H9 (cell line): ENCODE results near the gene LRRC70. TPM values are rescaled to one million over a fixed set of nuclear protein-coding genes. Genes with fewer than 3 reads are reported as not detected.

ENCODE experiments used
- DNase-seq: peaks from one replicate; pipeline ENCODE4 v3.0.0-alpha.2; 2017
- H2AFZ ChIP-seq: one replicate; pipeline ENCODE4 v1.6.1; 2013; ENCODE audit warnings: mild to moderate bottlenecking, low read length, control low read depth, moderate library complexity
- H2AK5ac ChIP-seq: 2 replicates; pipeline ENCODE4 v1.6.1; 2013; ENCODE audit warnings: low read length, control low read depth, mixed read lengths; ENCODE audit not compliant: insufficient read length
- H2BK120ac ChIP-seq: one replicate; pipeline ENCODE4 v1.6.1; 2013; ENCODE audit warnings: low read depth, mild to moderate bottlenecking, low read length, control low read depth, inconsistent platforms; ENCODE audit not compliant: poor library complexity, severe bottlenecking
- H2BK12ac ChIP-seq: 2 replicates; pipeline ENCODE4 v1.6.1; 2013; ENCODE audit warnings: low read length, control low read depth, mixed read lengths, low read depth; ENCODE audit not compliant: insufficient read length
- H2BK15ac ChIP-seq: 2 replicates; pipeline ENCODE4 v1.6.1; 2013; ENCODE audit warnings: low read depth, low read length, control low read depth
- H2BK20ac ChIP-seq: one replicate; pipeline ENCODE4 v1.6.1; 2013; ENCODE audit warnings: low read depth, mild to moderate bottlenecking, low read length, control low read depth, inconsistent platforms; ENCODE audit not compliant: poor library complexity, severe bottlenecking
- H2BK5ac ChIP-seq: 2 replicates; pipeline ENCODE4 v1.6.1; 2013; ENCODE audit warnings: low read length, control low read depth, mixed read lengths; ENCODE audit not compliant: insufficient read length
- H3K14ac ChIP-seq: 2 replicates; pipeline ENCODE4 v1.6.1; 2013; ENCODE audit warnings: low read length, control low read depth; ENCODE audit not compliant: insufficient read depth
- H3K18ac ChIP-seq: 2 replicates; pipeline ENCODE4 v1.6.1; 2013; ENCODE audit warnings: low read depth, mild to moderate bottlenecking, mixed read lengths, low read length, control low read depth; ENCODE audit not compliant: insufficient read length
- H3K23ac ChIP-seq: 2 replicates; pipeline ENCODE4 v1.6.1; 2013; ENCODE audit warnings: low read length, control low read depth, mixed read lengths, low read depth; ENCODE audit not compliant: insufficient read length
- H3K23me2 ChIP-seq: 2 replicates; pipeline ENCODE4 v1.6.1; 2013; ENCODE audit warnings: low read depth, mild to moderate bottlenecking, mixed read lengths, low read length, control low read depth; ENCODE audit not compliant: insufficient read length, poor library complexity, severe bottlenecking
- H3K27ac ChIP-seq: 2 replicates; pipeline ENCODE4 v1.5.1; 2013; ENCODE audit warnings: low read length, control low read depth, mixed read lengths, low read depth; ENCODE audit not compliant: insufficient read length
- H3K27me3 ChIP-seq: 2 replicates; pipeline ENCODE4 v1.6.1; 2013; ENCODE audit warnings: low read length, control low read depth, inconsistent platforms; ENCODE audit not compliant: insufficient read depth
- H3K4ac ChIP-seq: 2 replicates; pipeline ENCODE4 v1.6.1; 2013; ENCODE audit warnings: low read depth, mild to moderate bottlenecking, control low read depth, inconsistent platforms, low read length, moderate library complexity
- H3K4me1 ChIP-seq: 2 replicates; pipeline ENCODE4 v1.6.1; 2013; ENCODE audit warnings: low read length, control low read depth, inconsistent platforms; ENCODE audit not compliant: insufficient read depth
- H3K4me2 ChIP-seq: 2 replicates; pipeline ENCODE4 v1.6.1; 2013; ENCODE audit warnings: low read length, control low read depth, mixed read lengths; ENCODE audit not compliant: insufficient read length, insufficient read depth
- H3K56ac ChIP-seq: 2 replicates; pipeline ENCODE4 v1.6.1; 2013; ENCODE audit warnings: low read depth, mild to moderate bottlenecking, mixed read lengths, low read length, control low read depth; ENCODE audit not compliant: insufficient read length
- H3K79me1 ChIP-seq: 2 replicates; pipeline ENCODE4 v1.6.1; 2013; ENCODE audit warnings: low read depth, mild to moderate bottlenecking, moderate library complexity, low read length, control low read depth, inconsistent platforms; ENCODE audit not compliant: insufficient read depth, poor library complexity, severe bottlenecking
- H3K79me2 ChIP-seq: 2 replicates; pipeline ENCODE4 v1.6.1; 2013; ENCODE audit warnings: low read length, control low read depth, inconsistent platforms; ENCODE audit not compliant: insufficient read depth
- H3K9ac ChIP-seq: 2 replicates; pipeline ENCODE4 v1.6.1; 2013; ENCODE audit warnings: low read length, control low read depth, mixed read lengths; ENCODE audit not compliant: insufficient read length; ENCODE audit errors: extremely low read depth
- H3K9me3 ChIP-seq: one replicate; pipeline ENCODE4 v1.6.1; 2013; ENCODE audit warnings: low read depth, low read length, inconsistent platforms; ENCODE audit not compliant: control insufficient read depth
- H3T11ph ChIP-seq: one replicate; pipeline ENCODE4 v1.6.1; 2013; ENCODE audit warnings: mild to moderate bottlenecking, low read length, control low read depth, inconsistent platforms
- H4K20me1 ChIP-seq: one replicate; pipeline ENCODE4 v1.6.1; 2013; ENCODE audit not compliant: control insufficient read depth, insufficient read length, insufficient read depth
- H4K5ac ChIP-seq: 2 replicates; pipeline ENCODE4 v1.6.1; 2013; ENCODE audit warnings: low read depth, mild to moderate bottlenecking, mixed read lengths, low read length, control low read depth; ENCODE audit not compliant: insufficient read length
- H4K8ac ChIP-seq: replicated peaks from 2 replicates; pipeline ENCODE4 v1.6.1; 2013; ENCODE audit warnings: low read length, control low read depth, mixed read lengths, low read depth; ENCODE audit not compliant: insufficient read length
- H4K91ac ChIP-seq: 2 replicates; pipeline ENCODE4 v1.6.1; 2013; ENCODE audit warnings: low read depth, mild to moderate bottlenecking, moderate library complexity, mixed read lengths, low read length, control low read depth; ENCODE audit not compliant: insufficient read length
- H3K27ac Mint-ChIP-seq, 3 experiments: 2 replicates in 2 of 3; 3 replicates in 1 of 3; pipeline ENCODE4 v1.8.0; 2020 to 2021; ENCODE audit warnings: mixed read lengths in 3 of 3, mild to moderate bottlenecking in 1 of 3, moderate library complexity in 1 of 3
- H3K27me3 Mint-ChIP-seq: 2 replicates; pipeline ENCODE4 v1.8.0; 2021; ENCODE audit warnings: low read depth, mild to moderate bottlenecking, moderate library complexity, mixed read lengths
- H3K36me3 Mint-ChIP-seq, 3 experiments: 2 replicates in 2 of 3; 3 replicates in 1 of 3; pipeline ENCODE4 v1.8.0; 2020 to 2021; ENCODE audit warnings: low read depth in 3 of 3, mixed read lengths in 3 of 3; ENCODE audit not compliant: insufficient read depth in 1 of 3
- H3K4me1 Mint-ChIP-seq, 2 experiments: 2 replicates each; pipeline ENCODE4 v1.8.0; 2020; ENCODE audit warnings: mixed read lengths in 2 of 2
- H3K4me3 Mint-ChIP-seq, 2 experiments: 2 replicates in 1 of 2; 3 replicates in 1 of 2; pipeline ENCODE4 v1.8.0; 2020 to 2021; ENCODE audit warnings: mild to moderate bottlenecking in 2 of 2, mixed read lengths in 2 of 2, moderate library complexity in 1 of 2
- H3K9me3 Mint-ChIP-seq, 2 experiments: 2 replicates in 1 of 2; 3 replicates in 1 of 2; pipeline ENCODE4 v1.8.0; 2020; ENCODE audit warnings: mild to moderate bottlenecking in 2 of 2, mixed read lengths in 2 of 2, moderate library complexity in 1 of 2
- WGBS: extraction: QIAGEN DNeasy Blood & Tissue Kit; methylation state at CpG from one replicate; pipeline ENCODE4 v1.1.7; 2013; ENCODE audit warnings: missing lambda C conversion rate, low lambda C conversion rate, mixed read lengths; ENCODE audit not compliant: insufficient read length; ENCODE audit errors: extremely low coverage; 5-methylcytosine and 5-hydroxymethylcytosine counted together
- total RNA-seq: library from RNA; stranded (reverse); gene quantifications from 2 replicates; pipeline ENCODE4 v1.2.1, GENCODE V29; 2021
- TF ChIP-seq, protein P1 (sequence below): fragments of 200-600 bp; sonication (generic); conservative IDR thresholded peaks from 3 replicates; pipeline ENCODE4 v1.8.0; 2021; ENCODE audit warnings: antibody characterized with exemption, mild to moderate bottlenecking

LRRC70 gene
- total RNA-seq, 1 experiment from 2014 or later, result 1.1 TPM

DNA sequence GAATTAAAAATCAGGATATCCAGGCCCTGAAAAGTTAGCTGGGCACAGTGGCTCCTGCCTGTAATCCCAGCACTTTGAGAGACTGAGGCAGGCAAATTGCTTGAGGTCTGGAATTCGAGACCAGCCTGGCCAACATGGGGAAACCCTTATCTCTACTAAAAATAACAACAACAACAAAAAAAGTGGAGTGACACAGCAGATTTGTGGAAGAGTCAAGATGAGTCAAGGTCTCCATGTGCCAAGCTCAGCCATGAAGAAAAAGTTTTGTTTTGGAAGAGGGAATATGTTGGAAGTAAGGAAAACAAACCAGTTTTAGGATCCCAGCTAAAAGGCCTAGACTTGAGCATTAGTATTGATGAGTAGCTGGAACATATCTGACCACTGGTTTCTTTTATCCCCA, 14.7 kb downstream of the LRRC70 start:
- no peak overlapping the region for H3K4me3 Mint-ChIP-seq
- no peak overlapping the region for H3K23ac ChIP-seq

More for the DNA sequence above, 14.7 kb downstream of the LRRC70 start:
- Mint-ChIP-seq H3K27me3 (no peaks in the 10 kb centered on the region), H3K36me3 (peaks cover 6 to 27% (median 14%) of the 10 kb centered on the region in 3 experiments), H3K27ac (peak overlapping the region in 2 of 3 experiments; percentile 65 to 86; a peak in 2 of 7 replicates), H3K9me3 (no peaks in the 10 kb centered on the region), H3K4me1 (peaks cover 17 to 21% of the 10 kb centered on the region in 2 experiments)
- no peak overlapping the region for H2BK15ac ChIP-seq
- no peaks in the 10 kb centered on the region for H4K20me1 ChIP-seq
- peaks cover 8% of the 10 kb centered on the region; the same call in 1 of the 2 replicates for H3K4me1 ChIP-seq
- no peaks in the 10 kb centered on the region for H3K79me2 ChIP-seq
- TF ChIP-seq, protein P1, sequence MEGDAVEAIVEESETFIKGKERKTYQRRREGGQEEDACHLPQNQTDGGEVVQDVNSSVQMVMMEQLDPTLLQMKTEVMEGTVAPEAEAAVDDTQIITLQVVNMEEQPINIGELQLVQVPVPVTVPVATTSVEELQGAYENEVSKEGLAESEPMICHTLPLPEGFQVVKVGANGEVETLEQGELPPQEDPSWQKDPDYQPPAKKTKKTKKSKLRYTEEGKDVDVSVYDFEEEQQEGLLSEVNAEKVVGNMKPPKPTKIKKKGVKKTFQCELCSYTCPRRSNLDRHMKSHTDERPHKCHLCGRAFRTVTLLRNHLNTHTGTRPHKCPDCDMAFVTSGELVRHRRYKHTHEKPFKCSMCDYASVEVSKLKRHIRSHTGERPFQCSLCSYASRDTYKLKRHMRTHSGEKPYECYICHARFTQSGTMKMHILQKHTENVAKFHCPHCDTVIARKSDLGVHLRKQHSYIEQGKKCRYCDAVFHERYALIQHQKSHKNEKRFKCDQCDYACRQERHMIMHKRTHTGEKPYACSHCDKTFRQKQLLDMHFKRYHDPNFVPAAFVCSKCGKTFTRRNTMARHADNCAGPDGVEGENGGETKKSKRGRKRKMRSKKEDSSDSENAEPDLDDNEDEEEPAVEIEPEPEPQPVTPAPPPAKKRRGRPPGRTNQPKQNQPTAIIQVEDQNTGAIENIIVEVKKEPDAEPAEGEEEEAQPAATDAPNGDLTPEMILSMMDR, result no peak
- no peak overlapping the region for H3K14ac ChIP-seq
- no peak overlapping the region for H3K9ac ChIP-seq
- H3K4me2 ChIP-seq, result no peak overlapping the region
- no peak overlapping the region for H3K27ac ChIP-seq
- H3K9me3 ChIP-seq, result no peaks in the 10 kb centered on the region
- H2BK120ac ChIP-seq, result no peak overlapping the region
- no peak overlapping the region for H2AFZ ChIP-seq
- no peak overlapping the region for H2BK5ac ChIP-seq
- no peak overlapping the region for H4K5ac ChIP-seq
- no CpG with 5 or more reads among the region's 1 CpG for WGBS
- H3T11ph ChIP-seq, result no peak overlapping the region
- no peak overlapping the region for H2AK5ac ChIP-seq
- H3K79me1 ChIP-seq, result no peaks in the 10 kb centered on the region
- H4K91ac ChIP-seq, result no peak overlapping the region
- no peak overlapping the region for H3K4ac ChIP-seq
- H4K8ac ChIP-seq, result no peak overlapping the region
- H3K56ac ChIP-seq, result no peak overlapping the region
- no peak overlapping the region for H3K18ac ChIP-seq
- no peak for DNase-seq
- H3K27me3 ChIP-seq, result no peaks in the 10 kb centered on the region
- H3K23me2 ChIP-seq, result no peaks in the 10 kb centered on the region
- no peak overlapping the region for H2BK12ac ChIP-seq
- H2BK20ac ChIP-seq, result no peak overlapping the region
